AG09319 (cell line): ENCODE measurements around the gene BUD31.
A peak's percentile ranks its signal among the peaks of the same experiment; 100 is the strongest.
"Not testable (repeated sequence)": the region's sequence is repeated elsewhere in the genome, so short reads cannot be mapped to it uniquely, and the experiment has no call there.

Experiments
- DNase-seq: peaks from one replicate; pipeline ENCODE4 v3.0.0-alpha.2; 2010; ENCODE audit warnings: low read depth; ENCODE audit errors: extremely low read depth
- TF ChIP-seq, protein P1 (sequence below): IDR thresholded peaks from 2 replicates; pipeline ENCODE4 v1.5.1; 2011; ENCODE audit warnings: low read depth, mild to moderate bottlenecking, inconsistent platforms, low read length, moderate library complexity

The BUD31 gene

DNA sequence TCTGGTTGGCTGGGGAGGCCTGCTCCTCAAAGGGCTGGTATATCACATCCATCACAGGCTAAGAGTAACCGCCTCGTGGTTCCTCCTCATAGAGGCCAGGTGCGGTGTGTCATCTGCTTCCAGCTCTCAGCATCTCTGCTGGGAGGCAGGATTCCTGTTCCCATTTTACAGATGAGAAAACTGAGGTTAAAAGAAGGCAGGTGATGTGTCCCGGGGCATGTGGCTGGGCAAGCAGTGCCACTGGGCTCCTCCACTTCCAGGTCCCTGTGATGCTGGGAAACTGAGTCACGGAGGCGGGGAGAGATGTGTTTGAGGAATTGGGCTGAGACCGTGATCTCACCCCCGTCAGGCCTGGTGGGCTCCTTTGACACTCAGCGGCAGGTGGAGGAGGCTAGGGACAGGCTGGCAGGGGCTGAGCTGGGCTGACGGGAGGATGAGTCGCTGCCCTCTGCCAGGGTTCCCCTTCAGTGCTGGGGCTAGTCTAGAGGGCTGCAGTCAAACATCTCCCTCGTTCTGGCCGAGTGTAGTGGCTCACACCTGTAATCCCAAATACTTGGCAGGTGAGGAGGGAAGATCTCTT is 24.9 kb upstream of the BUD31 start:
- TF ChIP-seq, protein P1, sequence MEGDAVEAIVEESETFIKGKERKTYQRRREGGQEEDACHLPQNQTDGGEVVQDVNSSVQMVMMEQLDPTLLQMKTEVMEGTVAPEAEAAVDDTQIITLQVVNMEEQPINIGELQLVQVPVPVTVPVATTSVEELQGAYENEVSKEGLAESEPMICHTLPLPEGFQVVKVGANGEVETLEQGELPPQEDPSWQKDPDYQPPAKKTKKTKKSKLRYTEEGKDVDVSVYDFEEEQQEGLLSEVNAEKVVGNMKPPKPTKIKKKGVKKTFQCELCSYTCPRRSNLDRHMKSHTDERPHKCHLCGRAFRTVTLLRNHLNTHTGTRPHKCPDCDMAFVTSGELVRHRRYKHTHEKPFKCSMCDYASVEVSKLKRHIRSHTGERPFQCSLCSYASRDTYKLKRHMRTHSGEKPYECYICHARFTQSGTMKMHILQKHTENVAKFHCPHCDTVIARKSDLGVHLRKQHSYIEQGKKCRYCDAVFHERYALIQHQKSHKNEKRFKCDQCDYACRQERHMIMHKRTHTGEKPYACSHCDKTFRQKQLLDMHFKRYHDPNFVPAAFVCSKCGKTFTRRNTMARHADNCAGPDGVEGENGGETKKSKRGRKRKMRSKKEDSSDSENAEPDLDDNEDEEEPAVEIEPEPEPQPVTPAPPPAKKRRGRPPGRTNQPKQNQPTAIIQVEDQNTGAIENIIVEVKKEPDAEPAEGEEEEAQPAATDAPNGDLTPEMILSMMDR: no peak
- no peak for DNase-seq

DNA sequence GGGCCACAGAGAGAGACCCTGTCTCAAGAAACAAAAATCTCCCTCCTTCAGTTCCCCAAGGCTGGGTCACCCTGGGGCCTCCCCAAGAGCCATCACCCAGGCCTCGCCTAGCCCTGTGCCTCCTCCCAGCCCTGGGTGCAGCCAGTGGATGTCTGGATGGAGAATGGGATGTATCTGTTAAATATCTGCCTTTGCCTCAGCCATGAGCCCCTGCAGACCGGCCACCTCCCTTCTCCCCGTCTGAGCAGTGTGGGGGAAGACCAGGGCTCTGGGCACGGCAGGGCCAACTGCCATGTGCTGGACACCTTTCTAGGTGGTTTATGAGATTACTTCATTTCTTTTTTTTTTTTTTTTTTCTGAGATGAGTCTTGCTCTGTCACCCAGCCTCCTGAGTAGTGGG is 24.2 kb upstream of the BUD31 start:
- DNase-seq: no peak
- TF ChIP-seq, protein P1: no peak

DNA sequence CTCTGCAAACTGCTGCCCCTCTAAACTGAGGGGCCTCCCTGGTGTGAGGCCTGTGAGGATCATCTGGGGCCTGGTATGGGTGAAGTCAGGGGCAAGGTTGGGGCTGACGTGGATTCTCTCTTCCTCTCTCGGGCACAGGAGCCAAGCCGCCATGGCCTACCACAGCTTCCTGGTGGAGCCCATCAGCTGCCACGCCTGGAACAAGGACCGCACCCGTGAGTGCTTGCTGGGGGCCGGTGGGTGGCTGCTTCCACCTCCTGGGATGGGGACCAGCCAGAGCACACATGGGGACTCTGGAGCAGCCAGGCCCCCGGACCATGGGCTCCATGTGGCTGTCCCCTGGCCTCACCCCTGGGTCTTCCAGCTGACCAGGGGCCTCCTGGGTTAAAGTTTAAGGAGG is 23.2 kb upstream of the BUD31 start:
- TF ChIP-seq, protein P1: no peak
- DNase-seq: no peak

DNA sequence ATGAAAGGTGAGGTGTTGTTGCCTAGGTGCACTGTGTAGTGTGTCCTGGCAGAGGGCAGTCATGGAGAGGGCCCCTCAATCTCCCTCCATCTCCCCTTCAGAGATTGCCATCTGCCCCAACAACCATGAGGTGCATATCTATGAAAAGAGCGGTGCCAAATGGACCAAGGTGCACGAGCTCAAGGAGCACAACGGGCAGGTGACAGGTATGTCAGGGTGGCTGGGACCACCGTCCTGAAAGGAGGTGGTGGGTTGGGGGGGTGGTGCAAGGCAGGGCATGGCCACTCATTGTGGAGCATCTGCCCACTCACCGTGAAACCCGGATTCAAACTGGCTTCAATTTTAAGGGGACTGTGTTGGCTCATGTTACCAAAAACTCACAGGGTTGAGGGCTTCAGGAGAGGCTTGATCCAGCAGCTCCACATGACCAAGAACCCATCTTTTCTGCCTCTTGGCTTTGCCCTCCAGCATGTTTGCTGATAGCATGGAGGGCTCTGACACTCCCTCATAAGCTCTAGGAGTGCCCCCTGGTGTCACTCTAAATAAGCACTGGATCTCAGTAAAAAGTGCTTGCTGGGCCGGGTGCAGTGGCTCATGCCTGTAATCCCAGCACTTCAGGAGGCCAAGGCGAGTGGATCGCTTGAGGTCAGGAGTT is 22.1 kb upstream of the BUD31 start:
- DNase-seq: no peak
- TF ChIP-seq, protein P1: peak; percentile 28

DNA sequence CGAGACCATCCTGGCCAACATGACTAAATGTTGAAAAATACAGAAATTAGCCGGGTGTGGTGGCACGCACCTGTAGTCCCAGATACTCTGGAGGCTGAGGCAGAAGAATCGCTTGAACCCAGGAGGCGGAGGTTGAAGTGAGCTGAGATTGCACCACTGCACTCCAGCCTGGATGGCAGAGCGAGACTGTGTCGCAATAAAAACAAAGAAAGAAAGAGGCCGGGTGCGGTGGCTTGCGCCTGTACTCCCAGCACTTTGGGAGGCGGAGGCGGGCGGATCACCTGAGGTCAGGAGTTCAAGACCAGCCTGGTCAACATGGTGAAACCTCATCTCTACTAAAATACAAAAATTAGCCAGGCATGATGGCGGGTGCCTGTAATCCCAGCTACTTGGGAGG is 21.5 kb upstream of the BUD31 start:
- not testable (repeated sequence) for DNase-seq

DNA sequence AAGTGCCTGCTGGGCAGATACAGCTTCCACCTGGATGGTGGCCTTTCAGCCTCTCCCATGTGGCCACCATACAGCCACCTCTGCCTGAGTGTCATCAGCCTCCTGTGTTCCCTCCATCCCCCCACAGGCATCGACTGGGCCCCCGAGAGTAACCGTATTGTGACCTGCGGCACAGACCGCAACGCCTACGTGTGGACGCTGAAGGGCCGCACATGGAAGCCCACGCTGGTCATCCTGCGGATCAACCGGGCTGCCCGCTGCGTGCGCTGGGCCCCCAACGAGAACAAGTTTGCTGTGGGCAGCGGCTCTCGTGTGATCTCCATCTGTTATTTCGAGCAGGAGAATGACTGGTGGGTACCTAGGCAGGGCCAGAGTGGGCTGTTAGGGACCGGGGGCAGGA is 20.9 kb upstream of the BUD31 start:
- no peak for DNase-seq
- TF ChIP-seq, protein P1: no peak

DNA sequence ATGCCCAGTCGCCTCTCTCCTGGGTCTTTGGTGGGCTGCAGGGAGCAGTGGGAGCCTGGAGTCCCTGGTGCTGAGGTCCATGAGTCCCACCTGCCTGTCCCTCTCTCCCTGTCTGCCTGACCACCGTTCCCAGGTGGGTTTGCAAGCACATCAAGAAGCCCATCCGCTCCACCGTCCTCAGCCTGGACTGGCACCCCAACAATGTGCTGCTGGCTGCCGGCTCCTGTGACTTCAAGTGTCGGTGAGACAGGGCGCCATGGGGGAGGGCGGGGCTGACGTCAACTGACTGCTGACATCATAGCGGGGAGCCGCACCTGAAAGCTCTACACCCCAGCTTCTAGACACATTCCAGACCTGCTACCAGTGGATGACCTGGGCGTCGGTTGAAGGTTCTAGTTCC is 19.0 kb upstream of the BUD31 start:
- DNase-seq: no peak
- TF ChIP-seq, protein P1: no peak
